Calu3 (cell line): Measurements from ENCODE around the gene F10. TPM values are rescaled to one million over a fixed set of nuclear protein-coding genes. Genes with fewer than 3 reads are reported as not detected.

Source experiments
- BruUV-seq: library from RNA; stranded (reverse); fragments of 400-500 nt; replicated peaks from 2 replicates; lab custom pipeline; 2021; lab: Mats Ljungman, UMichigan
- CTCF ChIA-PET: fragments of 300-600 bp; sonication (Branson Sonifier 250); formaldehyde crosslinking; loops from one replicate; lab custom pipeline; 2022; ENCODE audit warnings: antibody characterized with exemption; lab: Charles Lee
- DNase-seq: peaks from one replicate; pipeline ENCODE4 v3.0.0; 2022
- H3K27ac Mint-ChIP-seq: one replicate; pipeline ENCODE4 v1.8.0; 2022; ENCODE audit warnings: mixed read lengths; ENCODE audit not compliant: unreplicated experiment
- H3K27me3 Mint-ChIP-seq: one replicate; pipeline ENCODE4 v1.8.0; 2022; ENCODE audit warnings: mixed read lengths; ENCODE audit not compliant: unreplicated experiment
- H3K36me3 Mint-ChIP-seq: one replicate; pipeline ENCODE4 v1.8.0; 2022; ENCODE audit warnings: mild to moderate bottlenecking, moderate library complexity, mixed read lengths; ENCODE audit not compliant: insufficient read depth, unreplicated experiment
- H3K4me1 Mint-ChIP-seq: one replicate; pipeline ENCODE4 v1.8.0; 2022; ENCODE audit warnings: mild to moderate bottlenecking, low read depth, mixed read lengths; ENCODE audit not compliant: unreplicated experiment
- H3K4me3 Mint-ChIP-seq: one replicate; pipeline ENCODE4 v1.8.0; 2022; ENCODE audit warnings: mild to moderate bottlenecking, low read depth, moderate library complexity, mixed read lengths; ENCODE audit not compliant: unreplicated experiment
- H3K9me3 Mint-ChIP-seq: one replicate; pipeline ENCODE4 v1.8.0; 2022; ENCODE audit warnings: low read depth, mixed read lengths; ENCODE audit not compliant: unreplicated experiment
- intact Hi-C: fragments of 100-400 bp; cut with micrococcal nuclease; formaldehyde crosslinking; loops from one replicate; pipeline ENCODE4 v1.10.0; 2022; ENCODE audit not compliant: unreplicated experiment
- total RNA-seq: library from RNA; stranded (reverse); gene quantifications from 2 replicates; pipeline ENCODE4 v1.2.3, GENCODE V29; 2022
- TF ChIP-seq, protein P1 (sequence below): fragments of 200-600 bp; IDR thresholded peaks from one replicate; pipeline ENCODE4 v1.8.0; 2022; ENCODE audit warnings: antibody characterized with exemption; ENCODE audit not compliant: unreplicated experiment

Gene F10
- total RNA-seq, 1 experiment from 2014 or later = not detected

- intact Hi-C loops = no loop called here
- no peaks in the 10 kb centered on the region for H3K27me3 Mint-ChIP-seq
- DNase-seq = no peak
- H3K36me3 Mint-ChIP-seq = no peaks in the 10 kb centered on the region
- no peak overlapping the region for H3K4me3 Mint-ChIP-seq
- H3K4me1 Mint-ChIP-seq = no peaks in the 10 kb centered on the region
- TF ChIP-seq, protein P1, sequence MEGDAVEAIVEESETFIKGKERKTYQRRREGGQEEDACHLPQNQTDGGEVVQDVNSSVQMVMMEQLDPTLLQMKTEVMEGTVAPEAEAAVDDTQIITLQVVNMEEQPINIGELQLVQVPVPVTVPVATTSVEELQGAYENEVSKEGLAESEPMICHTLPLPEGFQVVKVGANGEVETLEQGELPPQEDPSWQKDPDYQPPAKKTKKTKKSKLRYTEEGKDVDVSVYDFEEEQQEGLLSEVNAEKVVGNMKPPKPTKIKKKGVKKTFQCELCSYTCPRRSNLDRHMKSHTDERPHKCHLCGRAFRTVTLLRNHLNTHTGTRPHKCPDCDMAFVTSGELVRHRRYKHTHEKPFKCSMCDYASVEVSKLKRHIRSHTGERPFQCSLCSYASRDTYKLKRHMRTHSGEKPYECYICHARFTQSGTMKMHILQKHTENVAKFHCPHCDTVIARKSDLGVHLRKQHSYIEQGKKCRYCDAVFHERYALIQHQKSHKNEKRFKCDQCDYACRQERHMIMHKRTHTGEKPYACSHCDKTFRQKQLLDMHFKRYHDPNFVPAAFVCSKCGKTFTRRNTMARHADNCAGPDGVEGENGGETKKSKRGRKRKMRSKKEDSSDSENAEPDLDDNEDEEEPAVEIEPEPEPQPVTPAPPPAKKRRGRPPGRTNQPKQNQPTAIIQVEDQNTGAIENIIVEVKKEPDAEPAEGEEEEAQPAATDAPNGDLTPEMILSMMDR = no peak
- CTCF ChIA-PET = no interaction called here
- no peak overlapping the region for H3K27ac Mint-ChIP-seq
- no peaks in the 10 kb centered on the region for H3K9me3 Mint-ChIP-seq
- no TSS peak for BruUV-seq
These were observed 47.9 kb downstream of the F10 start for GRCh38 chr13:113170511-113170910.

GRCh38 chr13:113171250-113172125 lies 48.9 kb downstream of the F10 start:
- no peak for DNase-seq
- H3K4me1 Mint-ChIP-seq = no peaks in the 10 kb centered on the region
- CTCF ChIA-PET = no interaction called here
- no peak overlapping the region for H3K27ac Mint-ChIP-seq
- no peaks in the 10 kb centered on the region for H3K27me3 Mint-ChIP-seq
- no TSS peak for BruUV-seq
- intact Hi-C loops = no loop called here
- TF ChIP-seq, protein P1 = no peak
- no peak overlapping the region for H3K4me3 Mint-ChIP-seq
- H3K36me3 Mint-ChIP-seq = peaks cover 8% of the 10 kb centered on the region
- no peaks in the 10 kb centered on the region for H3K9me3 Mint-ChIP-seq

DNA sequence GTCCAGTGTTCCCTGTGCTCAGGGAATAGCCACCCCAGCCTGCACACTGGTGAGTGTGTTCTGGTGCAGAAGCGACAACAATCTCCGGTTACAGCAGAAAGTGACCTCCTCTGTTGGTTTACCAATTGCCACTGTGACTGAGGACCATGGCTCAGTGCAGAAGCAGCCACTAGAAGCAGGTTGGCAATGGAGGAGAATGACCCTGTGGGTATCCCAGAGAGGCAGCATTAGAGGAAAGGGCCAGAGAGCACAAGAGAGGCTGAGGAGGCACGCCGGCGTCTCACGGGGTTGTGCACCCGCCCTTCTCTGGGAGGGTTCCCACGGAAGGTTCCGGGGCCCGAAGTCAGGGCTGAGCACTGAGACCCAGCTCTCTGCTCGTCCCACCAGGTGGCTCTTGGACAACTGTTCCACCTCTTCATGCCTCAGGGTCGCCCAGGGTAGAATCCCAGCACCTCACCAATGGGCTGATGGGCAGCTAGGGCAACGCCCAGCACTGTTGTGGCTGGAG lies 49.9 kb downstream of the F10 start:
- no TSS peak for BruUV-seq
- Mint-ChIP-seq H3K4me1 (no peaks in the 10 kb centered on the region), H3K9me3 (no peaks in the 10 kb centered on the region), H3K36me3 (peaks cover 10% of the 10 kb centered on the region), H3K4me3 (no peak overlapping the region), H3K27me3 (no peaks in the 10 kb centered on the region), H3K27ac (no peak overlapping the region)
- DNase-seq = no peak
- intact Hi-C loops = no loop called here
- TF ChIP-seq, protein P1 = no peak
- CTCF ChIA-PET = no interaction called here

DNA sequence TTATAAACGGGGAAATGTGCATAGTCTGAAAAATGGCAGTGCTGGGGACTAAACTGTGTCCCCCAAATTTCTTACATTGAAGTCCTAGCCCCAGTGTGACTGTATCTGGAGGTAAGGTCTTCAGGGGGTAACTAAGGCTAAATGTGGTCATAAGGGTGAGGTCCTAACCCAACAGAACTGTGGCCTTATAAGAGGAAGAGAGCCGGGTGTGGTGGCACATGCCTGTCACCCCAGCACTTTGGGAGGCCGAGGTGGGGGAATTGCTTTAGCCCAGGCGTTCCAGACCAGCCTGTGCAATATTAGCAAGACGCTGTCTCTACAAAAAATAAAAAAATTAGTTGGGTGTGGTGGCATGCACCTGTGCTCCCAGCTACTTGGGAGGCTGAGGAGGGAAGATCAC lies 53.7 kb downstream of the F10 start:
- no TSS peak for BruUV-seq
- no peak overlapping the region for H3K4me3 Mint-ChIP-seq
- intact Hi-C loops = no loop called here
- no peaks in the 10 kb centered on the region for H3K27me3 Mint-ChIP-seq
- DNase-seq = no peak
- H3K27ac Mint-ChIP-seq = no peak overlapping the region
- TF ChIP-seq, protein P1 = no peak
- H3K4me1 Mint-ChIP-seq = no peaks in the 10 kb centered on the region
- no peaks in the 10 kb centered on the region for H3K9me3 Mint-ChIP-seq
- CTCF ChIA-PET = no interaction called here
- peaks cover 10% of the 10 kb centered on the region for H3K36me3 Mint-ChIP-seq
